ENCODE results near the gene ZNF175.

- TF ChIP-seq REST (IDR thresholded peaks at IDR 0.05; ENCODE audit: insufficient read depth in 1 of 2, low read depth in 2 of 2, low read length in 2 of 2), result no peak
- no peak for TF ChIP-seq POLR2AphosphoS5 (IDR thresholded peaks at IDR 0.05; ENCODE audit: low read depth, low read length)
Measured at GRCh38 chr19:51640386-51640785, 69.3 kb downstream of the ZNF175 start.

All from PFSK-1 (cell line).